GM12873 (cell line): ENCODE data around the gene SORCS3.

Source experiments
- CTCF ChIP-seq: IDR thresholded peaks from 2 replicates; pipeline ENCODE4 v1.5.1; 2012; ENCODE audit warnings: low read depth, mild to moderate bottlenecking, moderate library complexity, low read length, control low read depth; ENCODE audit not compliant: insufficient read depth; ENCODE audit errors: missing control alignments

SORCS3 gene

GRCh38 chr10:104648421-104648820 is 7.3 kb downstream of the SORCS3 start:
- TF ChIP-seq CTCF: no peak

- no peak for TF ChIP-seq CTCF
Measured at GRCh38 chr10:104650072-104650471, 9.0 kb downstream of the SORCS3 start.

GRCh38 chr10:104650635-104651331 is 9.7 kb downstream of the SORCS3 start:
- no peak for TF ChIP-seq CTCF

GRCh38 chr10:104657036-104657435 is 15.9 kb downstream of the SORCS3 start:
- no peak for TF ChIP-seq CTCF

- TF ChIP-seq CTCF: no peak
Measured at GRCh38 chr10:104657457-104657856, 16.4 kb downstream of the SORCS3 start.

- no peak for TF ChIP-seq CTCF
Measured at GRCh38 chr10:104658067-104658466, 17.0 kb downstream of the SORCS3 start.

GRCh38 chr10:104659809-104660208 is 18.7 kb downstream of the SORCS3 start:
- TF ChIP-seq CTCF: no peak
